Measurements from ENCODE around the gene THADA.

- no peak for TF ChIP-seq CTCF (IDR thresholded peaks at IDR 0.05; ENCODE audit: low read length)
- no peak for TF ChIP-seq EZH2 (IDR thresholded peaks at IDR 0.05; ENCODE audit: borderline replicate concordance, low read length)
These were observed 79.9 kb downstream of the THADA start for GRCh38 chr2:43515807-43516497.
